Progenitor cell of endocrine pancreas (in vitro differentiated cells): ENCODE measurements around the gene PKN3. TPM values are rescaled to one million over a fixed set of nuclear protein-coding genes. Genes with fewer than 3 reads are reported as not detected.

Experiments
- DNase-seq: peaks from one replicate; pipeline ENCODE4 v3.0.0; 2021; ENCODE audit warnings: low spot score; ENCODE audit not compliant: unreplicated experiment
- H3K27ac Mint-ChIP-seq: 2 replicates; pipeline ENCODE4 v1.8.0; 2021; ENCODE audit warnings: mild to moderate bottlenecking, moderate library complexity, mixed read lengths
- H3K27me3 Mint-ChIP-seq: 2 replicates; pipeline ENCODE4 v1.8.0; 2021; ENCODE audit warnings: mixed read lengths
- H3K36me3 Mint-ChIP-seq: 2 replicates; pipeline ENCODE4 v1.8.0; 2022; ENCODE audit warnings: mixed read lengths; ENCODE audit not compliant: insufficient read depth
- H3K4me1 Mint-ChIP-seq: 2 replicates; pipeline ENCODE4 v1.8.0; 2021; ENCODE audit warnings: low read depth, mixed read lengths
- H3K4me3 Mint-ChIP-seq: 2 replicates; pipeline ENCODE4 v1.8.0; 2021; ENCODE audit warnings: low read depth, mild to moderate bottlenecking, moderate library complexity, mixed read lengths
- H3K9me3 Mint-ChIP-seq: 2 replicates; pipeline ENCODE4 v1.8.0; 2021; ENCODE audit warnings: low read depth, mixed read lengths
- CTCF ChIP-seq: fragments of 200-600 bp; sonication (generic); IDR thresholded peaks from one replicate; pipeline ENCODE4 v1.5.0; 2021; ENCODE audit warnings: antibody characterized with exemption, mild to moderate bottlenecking; ENCODE audit not compliant: unreplicated experiment
- long read RNA-seq: library from polyadenylated mRNA; unstranded; transcript quantifications from one replicate; pipeline ENCODE4 v2.0.0, GENCODE V29; 2020
- total RNA-seq: library from RNA; stranded (reverse); gene quantifications from 2 replicates; pipeline ENCODE4 v1.2.1, GENCODE V29; 2021

PKN3 gene
- total RNA-seq: 20.0 and 20.2 TPM in 2 replicates
- long read RNA-seq, partial matches to known transcripts: 1 of 1 reads
- long read RNA-seq, other reads (novel, unspliced or antisense): 0 of 1 reads

- no peaks in the 10 kb centered on the region for H3K36me3 Mint-ChIP-seq
- peak; percentile 94 for DNase-seq
- H3K4me3 Mint-ChIP-seq: peak within 1 kb of the TSS; percentile 83
- H3K27me3 Mint-ChIP-seq: no peaks in the 10 kb centered on the region
- no peaks in the 10 kb centered on the region for H3K9me3 Mint-ChIP-seq
- peaks cover 3% of the 10 kb centered on the region for H3K4me1 Mint-ChIP-seq
- peak; percentile 95 for TF ChIP-seq CTCF
- H3K27ac Mint-ChIP-seq: peak within 1 kb of the TSS; percentile 84
Measured at GRCh38 chr9:128702445-128702948, at the start of gene PKN3. Gene PKN3 (plus strand): TSS chr9:128702503. CDS start chr9:128702916, 413 bp downstream.

GRCh38 chr9:128653908-128654307 lies 48.4 kb upstream of the PKN3 start:
- H3K27ac Mint-ChIP-seq: no peak overlapping the region
- peak overlapping the region; percentile 60 for H3K4me3 Mint-ChIP-seq
- H3K27me3 Mint-ChIP-seq: no peaks in the 10 kb centered on the region
- TF ChIP-seq CTCF: no peak
- H3K9me3 Mint-ChIP-seq: no peaks in the 10 kb centered on the region
- DNase-seq: no peak
- no peaks in the 10 kb centered on the region for H3K36me3 Mint-ChIP-seq
- peaks cover 2% of the 10 kb centered on the region for H3K4me1 Mint-ChIP-seq

- Mint-ChIP-seq H3K27me3 (no peaks in the 10 kb centered on the region), H3K27ac (peak overlapping the region; percentile 78), H3K4me3 (peak overlapping the region; percentile 60), H3K4me1 (peaks cover 2% of the 10 kb centered on the region), H3K9me3 (no peaks in the 10 kb centered on the region), H3K36me3 (no peaks in the 10 kb centered on the region)
- no peak for DNase-seq
- TF ChIP-seq CTCF: no peak
Measured at GRCh38 chr9:128654481-128654880, 47.8 kb upstream of the PKN3 start.

- TF ChIP-seq CTCF: no peak
- peak within 1 kb of the TSS; percentile 100 for H3K27ac Mint-ChIP-seq
Measured at GRCh38 chr9:128656416-128657343, 45.6 kb upstream of the PKN3 start, which contains the start of gene DYNC2I2. Gene DYNC2I2 (minus strand): TSS chr9:128656847. CDS start chr9:128656726, 121 bp downstream.

GRCh38 chr9:128657344-128657704 lies 45.0 kb upstream of the PKN3 start:
- H3K36me3 Mint-ChIP-seq: no peaks in the 10 kb centered on the region
- peak overlapping the region; percentile 100 for H3K27ac Mint-ChIP-seq
- peak overlapping the region; percentile 82 for H3K4me3 Mint-ChIP-seq
- no peaks in the 10 kb centered on the region for H3K9me3 Mint-ChIP-seq
- no peaks in the 10 kb centered on the region for H3K27me3 Mint-ChIP-seq
- DNase-seq: no peak
- H3K4me1 Mint-ChIP-seq: peaks cover 2% of the 10 kb centered on the region
- no peak for TF ChIP-seq CTCF

More at GRCh38 chr9:128656416-128657343, 45.6 kb upstream of the PKN3 start, which contains the start of gene DYNC2I2:
- peaks cover 2% of the 10 kb centered on the region for H3K4me1 Mint-ChIP-seq
- DNase-seq: peak; percentile 95
- peak within 1 kb of the TSS; percentile 82 for H3K4me3 Mint-ChIP-seq
- H3K9me3 Mint-ChIP-seq: no peaks in the 10 kb centered on the region
- no peaks in the 10 kb centered on the region for H3K27me3 Mint-ChIP-seq
- no peaks in the 10 kb centered on the region for H3K36me3 Mint-ChIP-seq
